ENCODE results near the gene SMYD4.

DNA sequence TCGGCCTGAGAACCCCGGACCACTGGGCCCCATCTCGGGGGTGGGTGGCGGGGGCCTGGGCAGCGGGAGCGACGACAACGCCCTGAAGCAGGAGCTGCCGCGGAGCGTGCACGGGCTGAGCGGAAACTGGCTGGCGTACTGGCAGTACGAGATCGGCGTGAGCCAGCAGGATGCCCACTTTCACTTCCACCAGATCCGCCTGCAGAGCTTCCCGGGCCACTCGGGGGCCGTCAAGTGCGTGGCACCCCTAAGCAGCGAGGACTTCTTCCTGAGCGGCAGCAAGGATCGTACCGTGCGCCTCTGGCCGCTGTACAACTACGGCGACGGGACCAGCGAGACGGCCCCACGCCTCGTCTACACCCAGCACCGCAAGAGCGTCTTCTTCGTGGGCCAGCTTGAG lies 95.9 kb downstream of the SMYD4 start:
- TF ChIP-seq POLR2AphosphoS5 (IDR thresholded peaks at IDR 0.05; ENCODE audit: low read depth): no peak
- TF ChIP-seq, protein P1, sequence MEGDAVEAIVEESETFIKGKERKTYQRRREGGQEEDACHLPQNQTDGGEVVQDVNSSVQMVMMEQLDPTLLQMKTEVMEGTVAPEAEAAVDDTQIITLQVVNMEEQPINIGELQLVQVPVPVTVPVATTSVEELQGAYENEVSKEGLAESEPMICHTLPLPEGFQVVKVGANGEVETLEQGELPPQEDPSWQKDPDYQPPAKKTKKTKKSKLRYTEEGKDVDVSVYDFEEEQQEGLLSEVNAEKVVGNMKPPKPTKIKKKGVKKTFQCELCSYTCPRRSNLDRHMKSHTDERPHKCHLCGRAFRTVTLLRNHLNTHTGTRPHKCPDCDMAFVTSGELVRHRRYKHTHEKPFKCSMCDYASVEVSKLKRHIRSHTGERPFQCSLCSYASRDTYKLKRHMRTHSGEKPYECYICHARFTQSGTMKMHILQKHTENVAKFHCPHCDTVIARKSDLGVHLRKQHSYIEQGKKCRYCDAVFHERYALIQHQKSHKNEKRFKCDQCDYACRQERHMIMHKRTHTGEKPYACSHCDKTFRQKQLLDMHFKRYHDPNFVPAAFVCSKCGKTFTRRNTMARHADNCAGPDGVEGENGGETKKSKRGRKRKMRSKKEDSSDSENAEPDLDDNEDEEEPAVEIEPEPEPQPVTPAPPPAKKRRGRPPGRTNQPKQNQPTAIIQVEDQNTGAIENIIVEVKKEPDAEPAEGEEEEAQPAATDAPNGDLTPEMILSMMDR (IDR thresholded peaks at IDR 0.05; ENCODE audit: insufficient read depth, low read length): no peak
- TF ChIP-seq SPI1 (IDR thresholded peaks at IDR 0.05; ENCODE audit: borderline replicate concordance, low read depth): no peak
